G401.6 (cell line): ENCODE results near the gene CEBPE.

Experiments used
- FAIRE-seq: peaks from 2 replicates; lab custom pipeline; 2012; peaks lifted over from hg19 to GRCh38; lab: Jason Lieb, UNC

Gene CEBPE

DNA sequence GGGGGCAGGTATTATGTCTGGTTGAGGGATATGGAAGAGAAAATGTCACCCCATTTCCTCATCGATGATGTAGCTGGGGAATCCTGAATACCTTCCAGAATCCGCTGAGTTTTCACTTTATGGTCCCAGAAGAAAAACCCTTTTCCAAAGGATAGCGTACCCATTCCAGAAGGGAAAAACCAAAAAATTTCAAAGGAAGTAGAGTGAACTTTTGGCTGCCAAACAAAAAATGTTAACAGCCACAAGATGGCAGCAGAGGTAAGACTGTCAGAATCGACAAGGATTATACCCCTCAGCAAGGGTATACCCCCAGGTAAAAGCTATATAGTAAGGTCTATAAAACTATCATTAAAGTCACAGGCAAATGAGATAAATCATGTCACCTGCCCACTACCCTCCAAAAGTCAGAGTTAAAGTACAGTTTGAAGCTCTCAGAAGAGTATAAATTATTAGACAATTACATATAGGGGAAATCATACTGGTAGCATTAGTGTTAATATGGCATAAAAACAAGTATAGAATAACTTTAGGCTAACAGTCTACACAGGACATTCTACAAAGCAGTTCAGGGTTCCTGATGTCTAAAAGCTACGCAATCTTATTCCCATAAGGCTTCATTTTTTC lies 42.2 kb downstream of the CEBPE start:
- FAIRE-seq = peak; percentile 86

- no peak for FAIRE-seq
Observed at GRCh38 chr14:23074906-23075305, 44.1 kb downstream of the CEBPE start.

GRCh38 chr14:23071921-23072539 lies 47.0 kb downstream of the CEBPE start:
- no peak for FAIRE-seq

DNA sequence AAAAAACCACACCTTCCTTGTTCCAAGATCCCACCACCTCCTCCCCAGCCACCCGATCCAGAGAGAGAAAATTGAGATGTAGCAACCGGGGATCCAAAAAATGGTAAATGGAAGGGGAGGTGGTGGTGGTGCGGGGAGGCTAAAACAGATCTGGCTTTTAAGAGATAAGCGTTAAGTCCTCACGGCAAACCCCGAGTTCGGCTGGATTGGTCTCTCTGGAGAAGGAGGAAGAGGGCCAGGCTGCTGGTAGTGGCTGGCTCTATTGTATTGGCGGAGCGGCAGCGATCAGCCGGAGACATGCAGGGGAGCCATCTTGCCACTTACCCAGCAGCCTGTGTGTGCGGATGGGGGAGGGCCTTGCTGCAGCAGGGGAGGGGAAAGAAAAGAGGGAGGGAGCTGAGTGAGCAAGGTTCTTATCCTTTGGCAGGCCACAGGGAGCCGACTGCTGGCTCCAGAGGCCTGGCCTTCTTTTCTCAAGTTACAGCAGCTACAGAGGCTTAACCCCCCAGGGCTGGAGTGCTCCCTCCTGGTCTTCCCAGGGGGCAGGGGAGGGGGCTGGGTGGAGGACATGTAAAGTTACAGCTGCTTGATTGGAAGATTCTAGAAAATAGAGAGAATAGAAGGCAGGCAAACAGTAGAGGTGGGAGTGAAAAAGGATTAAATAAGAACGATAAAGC lies 47.7 kb downstream of the CEBPE start:
- peak; percentile 84 for FAIRE-seq

DNA sequence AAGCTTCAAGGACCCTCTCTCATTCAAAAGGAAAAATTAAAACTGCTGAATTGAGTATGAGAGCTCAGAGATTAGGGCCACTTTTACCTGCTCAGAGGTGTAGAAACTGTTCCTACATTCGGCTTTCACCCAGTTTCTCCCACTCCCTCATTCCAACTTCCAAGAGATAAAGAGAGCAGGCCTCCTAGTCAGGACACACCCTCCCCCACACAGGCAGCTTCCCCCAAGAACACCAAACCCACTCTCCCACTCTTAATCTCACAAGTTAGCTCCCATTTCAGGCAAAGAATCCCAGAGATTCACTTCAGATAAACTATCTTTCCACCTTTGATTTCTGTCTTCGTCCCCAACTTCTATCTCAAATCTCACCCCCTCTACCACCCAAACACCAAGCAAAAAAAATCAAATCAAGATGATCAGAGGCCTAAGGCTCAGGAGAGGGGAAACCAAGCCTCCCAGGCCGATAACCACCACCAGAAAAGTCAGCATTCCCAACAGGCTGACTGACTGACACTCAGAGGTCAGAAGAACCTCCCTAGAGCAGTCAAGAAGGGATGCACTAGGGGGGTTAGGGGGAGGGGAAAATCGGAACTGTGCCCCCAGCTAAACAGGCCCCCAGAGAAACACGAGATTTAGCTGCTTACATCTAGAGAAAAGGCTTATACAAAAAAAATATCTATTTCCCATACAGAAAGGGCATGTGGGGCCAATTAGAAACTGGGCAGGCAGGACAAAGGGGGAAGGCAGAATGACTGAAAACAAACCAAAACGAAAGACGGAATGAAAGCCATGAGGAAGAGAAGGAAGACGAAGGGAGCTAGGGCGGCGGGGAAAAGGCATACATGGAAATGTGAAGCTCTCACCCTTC lies 48.6 kb downstream of the CEBPE start:
- FAIRE-seq = no peak

DNA sequence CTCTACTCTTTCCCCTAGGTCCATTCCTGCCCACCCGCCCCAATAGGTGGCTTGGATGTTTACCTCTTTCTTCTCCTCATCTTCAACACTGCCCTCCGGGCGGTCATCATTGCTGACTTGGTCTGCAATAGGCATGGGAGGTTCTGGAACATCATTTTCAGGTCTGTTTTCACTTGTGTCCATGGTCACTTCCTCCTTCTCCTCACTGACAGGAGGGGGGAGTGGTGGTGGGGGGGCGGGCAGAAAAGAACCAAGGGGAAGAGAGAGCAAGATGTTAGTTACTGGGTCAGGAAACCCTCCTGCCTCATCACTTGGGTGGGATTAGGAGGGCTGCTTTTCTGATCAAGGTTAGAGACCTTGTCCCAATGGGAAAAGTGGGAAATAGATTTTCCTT lies 49.6 kb downstream of the CEBPE start:
- FAIRE-seq = no peak

- FAIRE-seq = peak; percentile 91
Observed at GRCh38 chr14:23068789-23069412, 50.2 kb downstream of the CEBPE start.

DNA sequence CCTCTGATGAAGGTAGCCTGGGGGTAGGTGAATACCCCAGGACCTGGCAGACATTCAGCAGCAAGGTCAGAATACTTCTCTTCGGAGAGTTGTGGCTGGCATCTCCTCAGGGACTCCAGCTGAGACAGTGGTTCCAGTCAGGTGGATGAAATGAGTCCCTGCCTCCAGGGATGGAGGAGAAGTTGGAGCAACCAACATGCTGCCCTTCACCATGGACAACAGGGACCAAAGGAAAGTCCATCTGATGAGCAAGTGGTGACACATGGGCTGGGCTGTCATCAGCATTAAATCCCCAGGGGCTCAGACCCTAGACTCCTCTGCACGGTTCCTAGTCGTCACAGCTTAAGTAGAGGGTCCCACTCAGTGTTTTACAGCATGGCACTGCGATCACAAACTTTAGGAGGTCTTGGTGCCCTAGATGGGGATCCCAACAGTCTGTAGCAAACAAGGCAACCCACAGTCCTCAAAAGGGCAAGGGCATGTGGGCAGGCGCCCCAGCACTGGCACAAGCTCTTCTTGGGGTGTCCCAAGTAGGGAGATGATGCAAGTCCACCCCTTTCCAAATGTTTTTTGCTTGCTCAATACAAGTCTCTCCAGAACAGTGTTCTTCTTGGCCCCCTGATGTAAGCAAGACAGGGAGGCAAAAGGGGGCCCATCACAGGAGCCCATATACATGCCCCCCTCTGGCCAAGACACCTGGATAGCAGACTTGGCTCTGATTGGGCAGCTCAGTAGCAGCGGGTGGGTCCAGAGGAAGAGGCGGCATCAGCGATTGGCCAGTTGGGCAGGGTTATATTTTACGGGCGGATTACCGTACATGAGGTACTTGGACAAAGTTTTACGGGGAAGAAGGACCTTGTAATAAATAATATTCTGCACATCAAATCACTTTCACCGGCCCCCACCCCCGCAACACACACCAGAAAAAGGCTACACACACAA lies 50.9 kb downstream of the CEBPE start:
- FAIRE-seq = no peak
